ENCODE results near the gene SMC1B.
"Not testable (repeated sequence)": the region's sequence is repeated elsewhere in the genome, so short reads cannot be mapped to it uniquely, and the experiment has no call there.

SMC1B gene

GRCh38 chr22:45421349-45422055, 8.1 kb upstream of the SMC1B start:
- no peak for DNase-seq

- no peak for DNase-seq
These were observed 7.1 kb upstream of the SMC1B start for GRCh38 chr22:45420539-45420938.

GRCh38 chr22:45420011-45420410, 6.6 kb upstream of the SMC1B start:
- no peak for DNase-seq

- no peak for DNase-seq
These were observed 5.4 kb upstream of the SMC1B start for GRCh38 chr22:45418770-45419138.

- DNase-seq = no peak
These were observed 4.8 kb upstream of the SMC1B start for GRCh38 chr22:45418056-45418769.

GRCh38 chr22:45413013-45413367, 409 bp downstream of the SMC1B start:
- DNase-seq = no peak

- DNase-seq = no peak
These were observed 5.6 kb downstream of the SMC1B start for GRCh38 chr22:45407793-45408192.

- DNase-seq = no peak
These were observed 10.9 kb downstream of the SMC1B start for GRCh38 chr22:45402466-45402985.

GRCh38 chr22:45399712-45400445, 13.5 kb downstream of the SMC1B start:
- DNase-seq = no peak

- no peak for DNase-seq
These were observed 15.2 kb downstream of the SMC1B start for GRCh38 chr22:45398214-45398613.

- DNase-seq = no peak
These were observed 15.6 kb downstream of the SMC1B start for GRCh38 chr22:45397806-45398205.

- DNase-seq = no peak
These were observed 23.9 kb downstream of the SMC1B start for GRCh38 chr22:45389546-45389945.

- DNase-seq = no peak
These were observed 32.1 kb downstream of the SMC1B start for GRCh38 chr22:45381348-45381747.

- no peak for DNase-seq
These were observed 36.7 kb downstream of the SMC1B start for GRCh38 chr22:45376703-45377102.

GRCh38 chr22:45376009-45376408, 37.4 kb downstream of the SMC1B start:
- DNase-seq = no peak

- not testable (repeated sequence) for DNase-seq
These were observed 39.8 kb downstream of the SMC1B start for GRCh38 chr22:45373592-45373991.

- no peak for DNase-seq
These were observed 46.7 kb downstream of the SMC1B start for GRCh38 chr22:45366713-45367112.

GRCh38 chr22:45359627-45360026, 53.8 kb downstream of the SMC1B start:
- DNase-seq = no peak

GRCh38 chr22:45358127-45358526, 55.3 kb downstream of the SMC1B start:
- no peak for DNase-seq

- DNase-seq = no peak
These were observed 55.9 kb downstream of the SMC1B start for GRCh38 chr22:45357490-45357889.

GRCh38 chr22:45353786-45354185, 59.6 kb downstream of the SMC1B start:
- no peak for DNase-seq

GRCh38 chr22:45352757-45353156, 60.6 kb downstream of the SMC1B start:
- not testable (repeated sequence) for DNase-seq

GRCh38 chr22:45351956-45352355, 61.4 kb downstream of the SMC1B start:
- no peak for DNase-seq

GRCh38 chr22:45349916-45350315, 63.5 kb downstream of the SMC1B start:
- DNase-seq = no peak

Data from activated CD8-positive, alpha-beta memory T cell treated with anti-CD3 and anti-CD28 coated beads, Interleukin-2, amount 50 U/mL, for 4 hours (primary cell).